Mucosa of stomach (tissue), 1 donor: ENCODE results near the gene B3GNT2.

Experiments used
- H3K27me3 ChIP-seq: one replicate; pipeline ENCODE4 v1.7.0; 2013; ENCODE audit warnings: mild to moderate bottlenecking, low read length; ENCODE audit not compliant: control insufficient read depth, insufficient read depth
- H3K36me3 ChIP-seq: one replicate; pipeline ENCODE4 v1.7.0; 2013; ENCODE audit warnings: low read length; ENCODE audit not compliant: control insufficient read depth, insufficient read depth
- H3K4me1 ChIP-seq: one replicate; pipeline ENCODE4 v1.7.0; 2013; ENCODE audit warnings: mild to moderate bottlenecking, low read length; ENCODE audit not compliant: control insufficient read depth, insufficient read depth
- H3K4me3 ChIP-seq: one replicate; pipeline ENCODE4 v1.7.0; 2013; ENCODE audit warnings: low read length
- H3K9ac ChIP-seq: one replicate; pipeline ENCODE4 v1.7.0; 2013; ENCODE audit warnings: mild to moderate bottlenecking, low read length, moderate library complexity
- H3K9me3 ChIP-seq: one replicate; pipeline ENCODE4 v1.7.0; 2013; ENCODE audit warnings: mild to moderate bottlenecking, low read length, moderate library complexity; ENCODE audit not compliant: control insufficient read depth
- donor health status: Pancreatic carcinoma.

The B3GNT2 gene

DNA sequence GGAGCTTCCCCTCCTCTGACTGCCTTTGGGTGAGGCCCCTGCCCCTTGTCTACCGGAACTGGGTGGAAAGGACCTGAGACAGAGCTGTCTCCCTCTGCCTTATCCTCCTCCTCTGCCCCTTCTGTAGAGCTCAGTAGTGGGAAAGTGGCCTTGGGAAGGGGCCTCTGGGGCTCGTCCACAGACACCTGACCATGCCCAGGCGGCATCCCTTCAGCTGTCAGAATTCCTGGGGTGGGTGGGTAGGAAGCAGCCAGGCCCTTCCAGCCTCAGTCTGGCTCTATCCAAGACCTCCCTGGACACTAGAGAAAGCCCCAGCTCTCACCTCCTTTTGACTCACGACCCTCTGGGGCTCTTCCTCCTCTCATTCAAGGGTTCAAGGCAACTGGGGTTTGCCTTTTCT lies 35.6 kb downstream of the B3GNT2 start:
- no peaks in the 10 kb centered on the region for H3K36me3 ChIP-seq

DNA sequence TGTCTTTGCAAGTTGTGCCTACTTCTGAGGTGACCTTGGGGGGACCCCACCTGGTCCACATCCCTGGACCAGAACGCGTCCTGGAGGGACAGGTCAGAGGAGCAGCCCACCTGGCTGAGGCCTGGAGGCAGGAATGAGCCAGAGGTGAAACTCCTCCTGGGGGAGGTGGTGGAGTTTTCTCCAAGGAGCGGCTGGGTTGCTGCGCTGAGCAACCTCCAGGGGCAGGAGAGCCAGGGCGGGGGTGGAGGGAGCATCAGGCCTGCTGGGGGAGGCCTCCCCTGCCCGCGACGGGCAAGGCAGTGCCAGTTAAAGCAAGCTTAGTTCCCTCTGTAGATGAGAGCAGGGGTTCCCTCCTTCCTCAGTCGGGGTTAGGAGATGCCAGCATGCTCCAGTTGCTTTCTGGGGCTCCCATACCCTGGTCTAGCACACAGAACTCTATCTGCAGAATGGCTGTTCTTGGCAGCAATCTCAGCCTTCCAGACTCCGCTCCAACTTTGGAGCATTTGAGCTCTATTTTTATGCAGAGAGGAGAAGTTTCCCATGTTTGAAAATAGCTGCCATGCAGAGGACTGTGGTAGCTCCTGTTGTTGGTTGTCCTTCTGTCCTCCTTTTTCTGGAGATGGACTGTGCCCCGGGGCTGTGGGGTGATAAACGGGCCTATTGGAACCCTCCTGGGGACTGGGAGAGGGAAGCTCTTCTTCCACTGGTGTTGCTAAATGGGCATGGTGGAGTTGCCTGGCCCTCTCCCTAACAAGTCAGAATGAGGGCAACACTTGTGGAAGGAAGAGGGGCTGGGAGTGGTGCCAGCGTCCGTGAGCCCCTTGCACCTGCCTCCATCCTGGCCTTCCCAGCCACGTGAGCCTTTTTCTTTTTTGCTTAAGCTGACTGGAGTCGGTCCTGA lies 39.1 kb downstream of the B3GNT2 start:
- Histone ChIP-seq H3K4me1 (no peaks in the 10 kb centered on the region), H3K9ac (no peak overlapping the region), H3K36me3 (no peaks in the 10 kb centered on the region), H3K27me3 (no peaks in the 10 kb centered on the region), H3K4me3 (no peak overlapping the region), H3K9me3 (no peaks in the 10 kb centered on the region)

More for the DNA sequence above, 35.6 kb downstream of the B3GNT2 start:
- Histone ChIP-seq H3K27me3 (no peaks in the 10 kb centered on the region), H3K9me3 (no peaks in the 10 kb centered on the region), H3K9ac (no peak overlapping the region), H3K4me1 (no peaks in the 10 kb centered on the region), H3K4me3 (no peak overlapping the region)

DNA sequence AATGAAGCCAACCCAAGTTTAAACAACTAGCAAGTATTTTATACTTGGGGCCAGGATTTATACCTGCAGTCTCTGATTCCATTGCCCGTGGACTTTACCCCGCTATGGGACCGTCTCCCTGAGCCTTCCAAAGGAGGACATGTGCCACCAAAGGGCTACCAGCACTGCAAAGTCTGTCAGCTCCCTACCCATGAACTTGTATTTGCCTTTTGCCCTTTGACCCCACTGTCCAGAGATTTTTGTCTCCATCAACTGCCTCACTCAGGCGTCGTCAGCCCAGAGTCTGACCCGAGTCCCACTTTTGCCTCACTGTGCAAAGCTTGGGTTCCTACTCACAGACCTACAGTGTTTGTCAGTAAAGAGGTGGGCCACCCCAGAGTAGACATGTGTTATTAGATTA lies 40.6 kb downstream of the B3GNT2 start:
- no peaks in the 10 kb centered on the region for H3K36me3 ChIP-seq
- H3K4me1 ChIP-seq: no peaks in the 10 kb centered on the region
- no peaks in the 10 kb centered on the region for H3K9me3 ChIP-seq
- H3K27me3 ChIP-seq: no peaks in the 10 kb centered on the region
- H3K4me3 ChIP-seq: no peak overlapping the region
- H3K9ac ChIP-seq: no peak overlapping the region

- H3K4me3 ChIP-seq: no peak overlapping the region
- H3K27me3 ChIP-seq: no peaks in the 10 kb centered on the region
- H3K36me3 ChIP-seq: no peaks in the 10 kb centered on the region
- no peak overlapping the region for H3K9ac ChIP-seq
- no peaks in the 10 kb centered on the region for H3K4me1 ChIP-seq
- no peaks in the 10 kb centered on the region for H3K9me3 ChIP-seq
Measured at GRCh38 chr2:62238236-62238635, 42.3 kb downstream of the B3GNT2 start.

- no peaks in the 10 kb centered on the region for H3K27me3 ChIP-seq
- H3K4me3 ChIP-seq: no peak overlapping the region
- no peaks in the 10 kb centered on the region for H3K36me3 ChIP-seq
- H3K4me1 ChIP-seq: no peaks in the 10 kb centered on the region
- no peak overlapping the region for H3K9ac ChIP-seq
- H3K9me3 ChIP-seq: no peaks in the 10 kb centered on the region
Measured at GRCh38 chr2:62240546-62240945, 44.6 kb downstream of the B3GNT2 start.

GRCh38 chr2:62243983-62244382 lies 48.1 kb downstream of the B3GNT2 start:
- H3K27me3 ChIP-seq: no peaks in the 10 kb centered on the region

GRCh38 chr2:62248226-62248625 lies 52.3 kb downstream of the B3GNT2 start:
- Histone ChIP-seq H3K27me3 (no peaks in the 10 kb centered on the region), H3K4me3 (no peak overlapping the region), H3K9ac (no peak overlapping the region), H3K9me3 (no peaks in the 10 kb centered on the region), H3K36me3 (no peaks in the 10 kb centered on the region), H3K4me1 (no peaks in the 10 kb centered on the region)

More at GRCh38 chr2:62243983-62244382, 48.1 kb downstream of the B3GNT2 start:
- Histone ChIP-seq H3K4me1 (no peaks in the 10 kb centered on the region), H3K36me3 (no peaks in the 10 kb centered on the region), H3K9ac (no peak overlapping the region), H3K9me3 (no peaks in the 10 kb centered on the region), H3K4me3 (no peak overlapping the region)

DNA sequence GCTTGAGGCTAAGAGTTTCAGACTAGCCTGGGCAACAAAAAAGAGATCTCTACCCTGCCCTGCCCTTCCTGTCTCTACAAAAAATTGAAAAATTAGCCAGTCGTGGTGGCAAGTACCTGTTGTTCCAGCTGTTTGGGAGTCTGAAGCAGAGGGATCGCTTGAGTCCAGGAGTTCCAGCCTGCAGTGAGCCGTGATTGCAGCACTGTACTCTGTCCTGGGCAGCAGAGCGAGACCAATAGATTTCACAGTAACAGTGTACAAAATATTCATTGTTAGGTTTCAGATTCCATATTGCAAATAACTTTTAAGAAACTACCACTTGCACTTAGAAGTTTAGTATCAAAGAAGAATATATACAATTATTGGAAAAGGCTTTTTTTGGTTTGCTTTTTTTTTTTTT lies 54.3 kb downstream of the B3GNT2 start:
- H3K9me3 ChIP-seq: no peaks in the 10 kb centered on the region
- no peaks in the 10 kb centered on the region for H3K36me3 ChIP-seq
- H3K4me1 ChIP-seq: no peaks in the 10 kb centered on the region
- no peak overlapping the region for H3K9ac ChIP-seq
- no peak overlapping the region for H3K4me3 ChIP-seq
- no peaks in the 10 kb centered on the region for H3K27me3 ChIP-seq

GRCh38 chr2:62254424-62255266 lies 58.7 kb downstream of the B3GNT2 start:
- Histone ChIP-seq H3K9me3 (no peaks in the 10 kb centered on the region), H3K27me3 (no peaks in the 10 kb centered on the region), H3K4me1 (no peaks in the 10 kb centered on the region), H3K4me3 (no peak overlapping the region), H3K9ac (no peak overlapping the region), H3K36me3 (no peaks in the 10 kb centered on the region)

- Histone ChIP-seq H3K36me3 (no peaks in the 10 kb centered on the region), H3K9me3 (no peaks in the 10 kb centered on the region), H3K27me3 (no peaks in the 10 kb centered on the region), H3K4me1 (no peaks in the 10 kb centered on the region), H3K9ac (no peak overlapping the region), H3K4me3 (no peak overlapping the region)
Measured at GRCh38 chr2:62257466-62257865, 61.6 kb downstream of the B3GNT2 start.

DNA sequence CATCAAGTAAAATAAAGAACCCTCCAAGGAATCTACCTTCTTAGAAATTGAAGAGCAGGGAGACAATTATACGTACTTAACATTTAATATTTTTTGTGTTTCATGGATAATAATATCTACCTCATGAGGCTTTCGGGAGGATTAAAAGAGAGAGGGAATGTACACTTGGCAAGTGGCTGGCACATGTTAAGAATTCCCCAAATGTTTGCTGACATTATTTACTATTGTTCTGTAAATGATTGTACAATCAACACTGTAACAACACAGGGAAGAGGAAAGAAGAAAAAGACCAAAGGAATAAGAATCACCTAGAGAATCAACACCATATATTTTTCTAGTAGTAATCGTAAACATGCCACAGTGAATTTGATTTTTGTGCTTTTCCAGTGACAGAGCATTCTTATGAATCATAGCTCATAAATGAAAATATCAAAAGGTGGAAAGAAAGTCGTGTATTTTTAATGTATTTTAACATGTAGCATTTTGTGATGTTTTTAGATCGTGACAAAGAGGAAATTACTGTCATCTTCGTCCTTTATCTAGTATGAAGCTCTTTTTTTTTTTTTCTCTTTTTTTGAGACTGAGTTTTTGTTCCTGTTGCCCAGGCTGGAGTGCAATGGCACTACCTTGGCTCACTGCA lies 67.3 kb downstream of the B3GNT2 start:
- Histone ChIP-seq H3K9ac (no peak overlapping the region), H3K36me3 (no peaks in the 10 kb centered on the region), H3K4me1 (no peaks in the 10 kb centered on the region), H3K9me3 (no peaks in the 10 kb centered on the region), H3K4me3 (no peak overlapping the region), H3K27me3 (no peaks in the 10 kb centered on the region)

DNA sequence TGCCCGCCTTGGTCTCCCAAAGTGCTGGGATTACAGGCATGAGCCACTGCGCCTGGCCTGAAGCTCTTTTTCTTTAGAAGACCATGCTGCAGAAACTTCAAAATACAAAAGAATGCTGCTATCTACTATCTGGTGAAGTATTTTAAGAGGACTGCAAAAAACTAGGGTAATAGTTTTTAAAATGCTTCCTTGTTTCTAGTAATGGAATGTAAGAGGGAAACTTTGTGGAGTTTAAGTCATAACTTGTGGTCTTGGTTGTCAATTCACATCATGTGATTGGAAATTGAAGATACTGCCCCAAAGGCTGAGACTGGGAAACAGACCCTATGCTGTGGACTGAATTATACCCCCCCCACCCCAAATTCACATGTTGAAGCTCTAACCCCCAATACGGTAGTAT lies 68.3 kb downstream of the B3GNT2 start:
- no peaks in the 10 kb centered on the region for H3K9me3 ChIP-seq
- no peak overlapping the region for H3K4me3 ChIP-seq
- H3K27me3 ChIP-seq: no peaks in the 10 kb centered on the region
- H3K36me3 ChIP-seq: no peaks in the 10 kb centered on the region
- no peak overlapping the region for H3K9ac ChIP-seq
- H3K4me1 ChIP-seq: no peaks in the 10 kb centered on the region
